NT2/D1 (cell line): ENCODE measurements around the gene TMEM179.

ENCODE experiments used
- SUZ12 ChIP-seq: IDR thresholded peaks from 2 replicates; pipeline ENCODE4 v1.6.1; 2011; ENCODE audit not compliant: insufficient read length, insufficient read depth; ENCODE audit errors: extremely low read depth
- ZNF274 ChIP-seq: IDR thresholded peaks from 2 replicates; pipeline ENCODE4 v1.6.1; 2011; ENCODE audit warnings: mild to moderate bottlenecking, low read depth, low read length

DNA sequence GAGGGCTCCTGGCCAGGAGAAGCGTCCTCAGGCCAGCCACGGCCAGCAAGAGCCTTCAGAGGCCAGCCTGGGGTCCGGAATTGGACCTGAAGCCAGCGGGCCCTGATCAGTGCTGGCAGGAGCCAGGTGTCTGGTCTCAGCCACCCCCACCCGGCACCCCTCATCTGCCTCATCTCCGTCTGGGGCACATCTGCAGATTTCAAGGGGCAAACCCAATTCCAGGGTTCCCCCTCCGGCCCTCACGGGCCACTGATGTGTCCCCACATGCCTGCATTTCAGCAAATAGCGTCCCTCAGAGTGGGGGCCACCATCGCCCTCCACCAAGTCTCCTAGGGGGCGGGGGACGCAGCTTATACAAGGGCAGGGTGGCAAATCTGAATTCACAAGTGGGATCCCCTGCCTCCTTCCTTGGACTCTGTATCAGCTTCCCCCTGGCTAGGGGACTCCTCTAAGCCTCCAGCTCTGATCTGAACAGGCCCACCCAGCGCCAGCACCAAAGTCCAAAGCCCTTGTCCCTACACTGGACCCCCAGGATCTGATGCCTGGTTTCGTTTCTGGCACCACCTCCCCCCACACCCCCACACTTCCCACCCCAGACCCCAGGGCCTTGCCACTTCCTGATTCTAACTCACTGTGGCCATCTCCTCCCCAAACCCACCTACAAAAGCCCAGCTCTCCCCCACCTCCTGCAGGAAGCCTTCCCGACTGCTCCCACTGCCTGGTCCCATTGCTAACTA is 10.1 kb downstream of the TMEM179 start:
- no peak for TF ChIP-seq SUZ12
- no peak for TF ChIP-seq ZNF274
